GM10248 (cell line): ENCODE measurements around the gene TMEM178A.

Experiments used
- CTCF ChIA-PET: fragments of 300-600 bp; sonication (Branson Sonifier 250); formaldehyde crosslinking; extraction: SDS; loops from one replicate; lab custom pipeline; 2021; ENCODE audit warnings: antibody characterized with exemption; lab: Yijun Ruan, JAX
- POLR2A ChIA-PET: fragments of 350-650 bp; sonication (Branson Sonifier 250); formaldehyde crosslinking; extraction: SDS; loops from one replicate; lab custom pipeline; 2020; ENCODE audit warnings: antibody characterized with exemption; lab: Yijun Ruan, JAX
- DNase-seq: peaks from one replicate; pipeline ENCODE4 v3.0.0; 2012; ENCODE audit errors: extremely low spot score
- CTCF ChIP-seq: IDR thresholded peaks from 2 replicates; pipeline ENCODE4 v1.5.1; 2012; ENCODE audit warnings: mild to moderate bottlenecking, low read depth; ENCODE audit errors: extremely low read depth, missing control alignments, control extremely low read depth

Gene TMEM178A

GRCh38 chr2:39663187-39663930, 2.4 kb upstream of the TMEM178A start:
- no peak for TF ChIP-seq CTCF
- CTCF ChIA-PET = interaction anchor here (1.0 kb wide), 2 partner anchors 67 to 286 kb away, joined by 3 read pairs; no protein-coding TSS in a partner anchor
- POLR2A ChIA-PET = no interaction called here
- no peak for DNase-seq

GRCh38 chr2:39664232-39664887, 1.4 kb upstream of the TMEM178A start:
- ChIA-PET CTCF (interaction anchor here (1.0 kb wide), 2 partner anchors 66 to 287 kb away, joined by 3 read pairs; no protein-coding TSS in a partner anchor), POLR2A (no interaction called here)
- TF ChIP-seq CTCF = no peak
- no peak for DNase-seq

- DNase-seq = no peak
- TF ChIP-seq CTCF = no peak
- ChIA-PET CTCF (no interaction called here), POLR2A (no interaction called here)
Measured at GRCh38 chr2:39664888-39665591, 677 bp upstream of the TMEM178A start.

GRCh38 chr2:39666491-39667101, 879 bp downstream of the TMEM178A start:
- CTCF ChIA-PET = no interaction called here
- POLR2A ChIA-PET = no interaction called here
- no peak for DNase-seq
- TF ChIP-seq CTCF = no peak

- no peak for TF ChIP-seq CTCF
- CTCF ChIA-PET = no interaction called here
- POLR2A ChIA-PET = no interaction called here
- DNase-seq = no peak
Measured at GRCh38 chr2:39667104-39667885, 1.6 kb downstream of the TMEM178A start.
